NCI-H69 (cell line): ENCODE data around the gene PDZRN3.

ENCODE experiments used
- DNase-seq: peaks from one replicate; lab custom pipeline; 2025; lab: John Stamatoyannopoulos, UW

The PDZRN3 gene

GRCh38 chr3:73624821-73625665, at the start of gene PDZRN3:
TSS of gene PDZRN3 (minus strand) at chr3:73624941.
- peak; percentile 86 for DNase-seq

DNA sequence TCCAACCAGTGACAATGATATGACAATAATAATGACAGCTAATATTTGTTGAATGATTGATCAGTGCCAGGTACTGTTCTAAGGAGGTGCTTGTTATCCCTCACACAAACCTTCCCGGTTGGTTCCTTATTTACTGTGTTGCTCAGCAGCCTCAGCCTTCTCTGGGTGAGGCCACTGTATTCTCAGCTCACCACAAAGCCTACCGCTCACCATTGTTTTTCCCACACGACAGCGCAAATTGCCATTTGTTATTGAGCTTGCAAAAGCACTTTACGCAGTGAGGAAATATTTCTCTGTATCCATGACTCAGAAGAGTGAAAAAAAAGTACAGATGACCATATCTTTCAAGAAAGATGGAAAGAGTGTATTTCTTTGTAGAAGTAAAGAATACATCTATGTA, 49.5 kb upstream of the PDZRN3 start:
- DNase-seq = peak; percentile 3

DNA sequence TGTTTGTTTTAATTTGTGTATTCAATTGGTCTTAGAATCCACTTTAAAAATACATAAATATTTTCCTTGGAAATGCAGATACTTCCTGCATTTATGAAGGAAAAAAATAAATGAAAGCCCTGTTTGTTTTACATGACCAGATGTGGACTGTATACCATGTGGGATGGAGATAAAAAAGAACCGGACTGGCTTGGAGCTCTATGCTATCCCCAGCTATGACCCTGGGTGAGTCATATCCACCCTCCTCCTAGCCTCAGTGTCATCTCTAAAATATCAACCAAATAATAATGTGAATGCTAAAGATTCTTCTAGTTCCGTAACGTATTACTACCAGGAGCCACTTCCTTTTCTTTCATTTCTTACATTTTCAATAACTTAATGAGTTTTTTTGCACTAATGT, 44.5 kb upstream of the PDZRN3 start:
- DNase-seq = no peak

GRCh38 chr3:73668391-73668790, 43.6 kb upstream of the PDZRN3 start:
- no peak for DNase-seq

DNA sequence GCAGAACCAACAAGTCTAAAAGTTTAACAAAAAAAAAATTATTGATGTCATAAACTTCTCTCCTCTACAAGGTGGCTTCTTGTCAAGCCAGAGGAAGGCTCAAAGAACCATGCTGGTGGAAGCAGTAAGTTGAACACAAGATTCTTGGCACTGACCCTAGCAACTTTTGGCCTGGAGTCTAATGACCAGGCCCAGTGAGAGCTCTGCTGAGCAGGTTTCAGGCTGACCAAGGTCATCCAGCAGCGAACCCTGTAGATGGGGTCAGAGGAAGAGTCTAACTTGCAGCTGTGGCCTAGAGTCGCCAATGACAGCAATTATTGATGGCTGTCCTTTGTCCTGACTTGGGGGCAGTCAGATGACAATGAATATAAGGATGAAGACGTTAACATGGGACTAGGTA, 43.1 kb upstream of the PDZRN3 start:
- DNase-seq = no peak

- no peak for DNase-seq
These were observed 40.5 kb upstream of the PDZRN3 start for GRCh38 chr3:73665286-73665685.

- no peak for DNase-seq
These were observed 39.6 kb upstream of the PDZRN3 start for GRCh38 chr3:73664389-73664788.

DNA sequence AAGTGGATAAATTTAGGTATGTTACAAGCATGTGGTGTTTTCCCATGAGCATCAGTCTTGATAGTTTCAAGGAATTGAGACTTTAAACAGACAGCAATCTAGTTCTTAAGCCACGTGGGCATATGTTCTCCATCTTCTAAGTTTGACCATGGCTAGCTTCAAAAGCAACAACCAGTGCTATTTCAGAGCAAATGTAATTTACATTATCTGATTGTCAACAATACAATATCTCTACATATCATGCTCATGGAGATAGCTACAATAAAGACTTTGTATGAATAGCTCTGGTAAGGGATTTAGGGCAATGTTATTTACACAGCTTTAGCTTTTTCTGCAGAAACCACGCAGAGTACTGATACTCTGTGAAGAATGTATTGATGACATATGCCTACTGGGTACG, 38.8 kb upstream of the PDZRN3 start:
- no peak for DNase-seq

DNA sequence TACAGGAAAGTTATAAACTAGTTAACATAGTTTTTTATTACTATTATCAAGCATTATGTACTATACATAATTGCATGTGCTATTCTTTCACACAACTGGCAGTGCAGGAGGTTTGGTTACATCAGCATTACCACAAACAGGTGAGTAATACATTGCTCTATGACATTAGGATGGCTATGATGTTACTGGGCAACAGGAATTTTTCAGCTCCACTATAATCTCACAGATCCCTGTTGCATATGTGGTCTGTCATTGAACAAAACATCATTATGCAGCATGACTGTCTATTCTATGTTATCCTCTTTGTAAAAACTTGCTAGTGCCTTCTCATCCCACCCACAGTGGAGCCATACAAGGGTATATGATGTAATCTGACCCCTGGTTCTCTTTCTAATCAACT, 36.5 kb upstream of the PDZRN3 start:
- no peak for DNase-seq

GRCh38 chr3:73658227-73658626, 33.5 kb upstream of the PDZRN3 start:
- DNase-seq = no peak

DNA sequence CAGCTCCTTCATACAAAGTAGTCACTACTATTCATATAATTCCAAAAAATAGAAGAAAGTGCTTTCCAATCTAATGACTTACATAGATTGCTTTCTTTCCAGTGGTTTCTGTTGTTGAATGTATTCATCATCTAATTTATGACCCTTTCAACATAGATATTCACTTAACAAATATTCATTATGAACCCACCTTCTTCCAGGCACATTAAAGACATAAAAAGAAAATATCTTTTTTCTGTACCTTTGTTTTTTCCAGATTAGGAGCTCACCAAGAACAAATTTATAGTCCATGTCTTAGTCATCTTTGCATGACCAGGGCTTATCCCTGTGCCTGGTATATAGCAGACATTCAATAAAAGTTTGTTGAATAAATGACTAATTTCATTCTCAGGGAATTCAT, 32.4 kb upstream of the PDZRN3 start:
- DNase-seq = no peak

DNA sequence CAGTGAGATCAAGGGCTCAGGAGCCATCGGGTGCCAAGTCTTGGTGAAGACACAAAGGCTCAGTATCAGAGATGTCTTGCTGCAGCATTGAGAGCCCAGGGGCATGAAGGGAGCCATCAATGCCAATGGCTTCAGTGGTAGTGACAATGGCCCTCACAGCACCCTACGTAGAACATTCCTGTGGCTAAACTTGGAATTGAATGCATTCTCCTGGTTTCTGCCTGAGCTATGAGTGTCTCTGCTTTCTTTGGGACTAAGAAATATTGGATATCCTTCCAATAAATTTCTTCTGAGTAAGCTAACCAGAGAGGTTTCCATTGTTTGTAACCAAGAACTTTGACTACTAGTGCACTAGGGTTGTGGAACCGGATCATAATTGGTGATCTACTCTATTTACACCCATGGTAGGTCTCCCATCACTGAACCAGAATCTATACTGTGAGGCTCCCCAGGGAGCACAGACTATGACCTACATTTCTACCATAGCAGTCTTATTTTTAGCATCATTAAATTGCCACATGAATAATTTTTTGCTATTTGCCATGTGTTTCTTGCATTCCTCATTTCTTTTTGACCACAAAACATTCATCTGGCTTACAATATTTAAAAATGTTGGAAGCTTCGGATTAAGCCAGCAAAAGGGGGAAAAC, 31.6 kb upstream of the PDZRN3 start:
- no peak for DNase-seq

DNA sequence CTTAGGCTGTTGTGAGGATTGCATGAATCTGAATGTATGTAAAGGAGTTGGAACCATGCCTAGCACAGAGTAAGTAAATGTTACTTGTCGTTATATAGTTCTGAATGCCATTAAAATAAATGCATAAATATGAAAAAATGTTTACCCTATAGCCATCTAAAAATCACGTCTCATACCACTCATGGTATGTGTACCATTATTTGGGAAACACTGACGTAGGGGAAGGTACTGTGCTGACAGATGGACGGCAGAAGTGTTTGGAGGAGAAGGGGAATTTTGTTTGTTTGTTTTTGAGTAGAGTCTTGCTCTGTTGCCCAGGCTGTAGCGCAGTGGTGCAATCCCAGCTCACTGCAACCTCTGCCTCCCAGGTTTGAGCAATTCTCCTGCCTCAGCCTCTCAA, 30.5 kb upstream of the PDZRN3 start:
- no peak for DNase-seq

- no peak for DNase-seq
These were observed 29.1 kb upstream of the PDZRN3 start for GRCh38 chr3:73653877-73654276.

DNA sequence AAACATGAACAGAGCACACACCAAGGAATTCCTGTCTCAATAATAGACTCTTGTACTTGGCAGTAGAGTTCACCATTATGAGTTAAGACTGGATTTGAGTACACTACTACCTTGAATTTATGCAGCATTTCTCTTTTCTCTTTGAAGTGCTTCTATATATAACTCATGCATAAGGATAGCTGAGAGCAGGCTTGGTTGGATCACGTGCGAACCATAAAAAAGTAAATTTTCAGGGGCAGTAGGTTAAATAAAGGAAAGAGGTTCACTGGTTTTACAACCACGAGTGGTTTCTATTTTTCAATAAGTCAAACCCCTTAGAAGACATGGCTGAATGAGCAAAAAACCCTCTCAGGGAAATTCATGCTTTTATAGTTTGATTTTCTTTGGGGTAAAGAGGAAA, 28.6 kb upstream of the PDZRN3 start:
- DNase-seq = no peak

DNA sequence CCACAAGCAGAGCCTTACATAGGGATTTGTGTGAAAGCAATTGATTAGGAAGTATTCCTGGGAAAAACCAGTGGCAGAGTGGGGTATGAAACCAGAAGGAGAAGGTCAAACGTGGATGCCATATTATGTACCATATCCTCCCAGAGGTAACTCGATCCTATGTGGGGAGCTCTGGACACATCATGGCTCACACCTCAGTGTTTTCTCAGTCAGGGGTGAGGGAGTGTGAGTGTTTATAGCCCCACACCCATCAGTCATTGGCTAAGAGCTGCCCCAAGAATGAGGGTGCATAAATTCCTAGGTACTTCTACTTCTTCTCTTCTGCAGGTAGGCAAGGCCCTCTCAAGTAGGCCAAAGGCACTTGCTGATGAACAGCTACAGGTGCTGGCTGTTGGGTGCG, 28.2 kb upstream of the PDZRN3 start:
- peak; percentile 6 for DNase-seq

DNA sequence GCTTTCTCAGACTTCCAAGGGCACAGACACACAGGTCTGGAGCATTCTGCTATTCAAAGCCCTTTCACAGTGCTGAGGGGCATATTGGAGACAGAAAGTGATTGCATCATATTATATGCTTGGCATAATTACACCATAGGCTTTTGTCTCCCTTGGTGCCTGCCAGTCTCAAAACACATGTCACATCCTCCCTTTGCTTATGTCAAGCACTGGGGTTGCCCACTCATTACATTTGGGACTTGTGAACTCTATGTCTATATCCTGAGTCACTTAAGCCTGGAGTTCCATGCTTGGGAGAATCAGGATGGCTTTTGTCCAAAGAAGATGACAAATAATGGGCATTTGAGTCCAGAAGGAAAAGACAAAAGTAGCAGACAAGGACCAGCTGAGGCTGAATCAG, 12.3 kb upstream of the PDZRN3 start:
- DNase-seq = peak; percentile 89

GRCh38 chr3:73635254-73635653, 10.5 kb upstream of the PDZRN3 start:
- DNase-seq = no peak

- DNase-seq = no peak
These were observed 9.2 kb upstream of the PDZRN3 start for GRCh38 chr3:73633916-73634344.

- no peak for DNase-seq
These were observed 8.7 kb upstream of the PDZRN3 start for GRCh38 chr3:73633453-73633852.

- no peak for DNase-seq
These were observed 1.4 kb upstream of the PDZRN3 start for GRCh38 chr3:73626106-73626505.

DNA sequence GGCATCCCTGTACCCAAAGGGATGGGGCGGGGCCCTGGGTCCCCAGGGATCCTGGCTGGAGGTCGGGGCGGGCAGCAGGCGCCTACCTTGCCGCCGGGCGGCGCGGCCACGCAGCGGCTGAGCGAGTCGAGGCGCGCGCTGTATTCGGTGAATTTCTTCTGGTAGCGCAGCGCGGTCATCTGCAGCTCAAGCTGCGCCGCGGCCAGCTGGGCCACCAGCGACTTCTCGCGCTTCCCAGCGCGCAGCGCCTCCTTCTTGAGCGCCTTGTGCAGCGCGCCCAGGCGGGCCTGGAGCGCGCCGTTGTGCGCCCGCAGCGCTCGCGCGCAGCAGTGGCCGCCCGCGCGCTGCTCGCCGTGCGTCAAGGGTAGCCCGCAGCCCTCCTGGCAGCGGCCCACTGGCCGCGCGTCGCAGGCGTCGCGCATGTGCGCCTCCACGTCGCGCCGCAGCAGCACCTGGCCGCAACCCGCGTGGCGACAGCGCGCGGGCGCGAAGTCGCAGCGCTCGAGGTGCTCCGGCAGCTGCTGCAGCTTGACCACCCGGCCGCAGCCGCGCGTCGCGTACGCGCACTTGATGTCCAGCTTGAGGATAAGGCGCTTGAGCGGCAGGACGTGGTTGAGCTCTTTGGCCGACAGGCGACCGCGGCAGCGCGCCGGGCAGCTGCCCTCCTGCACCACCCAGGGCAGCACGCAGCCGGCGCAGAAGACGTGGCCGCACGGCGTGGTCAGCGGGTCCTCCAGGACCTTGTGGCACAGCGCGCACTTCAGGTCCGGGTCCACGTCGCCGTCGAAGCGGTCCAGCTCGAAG, 522 bp downstream of the PDZRN3 start:
- DNase-seq = peak; percentile 87

- peak; percentile 40 for DNase-seq
These were observed 1.4 kb downstream of the PDZRN3 start for GRCh38 chr3:73623346-73623745.
